Kidney (tissue), 14 donors: ENCODE measurements around the gene SCP2D1. TPM values are rescaled to one million over a fixed set of nuclear protein-coding genes. Genes with fewer than 3 reads are reported as not detected.

ENCODE experiments used
- DNase-seq, 5 donors: peaks; one replicate each; pipeline ENCODE4 v3.0.0-alpha.2; 2013 to 2020
- FAIRE-seq: peaks from 2 replicates; lab custom pipeline; 2012; peaks lifted over from hg19 to GRCh38; lab: Jason Lieb, UNC
- H3K27ac ChIP-seq, 2 donors: one replicate each; pipeline ENCODE4 v1.7.0; 2013; ENCODE audit warnings: low read depth in 2 of 2, low read length in 2 of 2, inconsistent platforms in 1 of 2
- H3K27me3 ChIP-seq: one replicate; pipeline ENCODE4 v1.7.1; 2013; ENCODE audit warnings: low read length, inconsistent platforms; ENCODE audit not compliant: control insufficient read depth, insufficient read depth
- H3K36me3 ChIP-seq, 3 donors: one replicate each; pipeline versions ENCODE4 v1.7.0 to v1.7.1; 2013; ENCODE audit warnings: low read length in 3 of 3, control low read depth in 1 of 3, inconsistent platforms in 1 of 3; ENCODE audit not compliant: insufficient read depth in 3 of 3, control insufficient read depth in 2 of 3
- H3K4me1 ChIP-seq, 3 donors: one replicate each; pipeline versions ENCODE4 v1.7.0 to v1.7.1; 2013; ENCODE audit warnings: low read length in 3 of 3, inconsistent platforms in 1 of 3, low read depth in 1 of 3; ENCODE audit not compliant: control insufficient read depth in 2 of 3, insufficient read depth in 2 of 3
- H3K4me3 ChIP-seq, 3 donors: one replicate each; pipeline versions ENCODE4 v1.7.0 to v1.8.1; 2013; ENCODE audit warnings: low read length in 3 of 3, control low read depth in 1 of 3, inconsistent platforms in 1 of 3
- H3K9ac ChIP-seq, 3 donors: one replicate each; pipeline versions ENCODE4 v1.7.0 to v1.7.1; 2013; ENCODE audit warnings: low read length in 3 of 3, control low read depth in 1 of 3, inconsistent platforms in 1 of 3
- H3K9me3 ChIP-seq, 3 donors: one replicate each; pipeline versions ENCODE4 v1.7.0 to v1.7.1; 2013; ENCODE audit warnings: low read length in 3 of 3, control low read depth in 1 of 3, inconsistent platforms in 1 of 3; ENCODE audit not compliant: control insufficient read depth in 2 of 3, insufficient read depth in 1 of 3
- CTCF ChIP-seq: IDR thresholded peaks from 3 replicates; pipeline ENCODE4 v1.5.1; 2012; ENCODE audit warnings: mild to moderate bottlenecking, moderate library complexity, borderline replicate concordance; ENCODE audit not compliant: insufficient read depth; ENCODE audit errors: extremely low read depth
- intact Hi-C: fragments of 100-400 bp; cut with DNase I; formaldehyde crosslinking; loops from one replicate; pipeline ENCODE4 v1.11.1; 2022
- polyA plus RNA-seq: library from polyadenylated mRNA; stranded (reverse); fragments of 350-450 nt; fragmentation: Illumina TruSeq; extraction: RNeasy Lipid Tissue Mini Kit (QIAGEN cat#74804); gene quantifications from one replicate; pipeline ENCODE4 v1.2.3, GENCODE V29; 2014; ENCODE audit warnings: low read depth, low replicate concordance; ENCODE audit not compliant: insufficient read depth
- total RNA-seq: library from RNA; stranded (reverse); fragmentation: NEBNext Ultra II Directional; extraction: Animal tissue kit (Norgen Biotek cat#: 25700); gene quantifications from one replicate; pipeline ENCODE4 v1.2.1, GENCODE V29; 2021
- donor health status: control.
- donor health status: control.
- donor health status: control.
- donor health status: control.
- donor health status: control.
- donor health status: DM: yes; HTN: yes; CAD: no.
- donor health status: Normal renal cell carcinoma (clear cell type).

Gene SCP2D1
- total and polyA plus RNA-seq, 2 donors from 2014 or later: not detected

GRCh38 chr20:18790787-18791186 lies 22.8 kb upstream of the SCP2D1 start:
- H3K9me3 ChIP-seq: no peaks in the 10 kb centered on the region
- H3K4me1 ChIP-seq: peaks cover 0 to 6% (median 0%) of the 10 kb centered on the region in 3 donors
- DNase-seq: no peak
- no peak for FAIRE-seq
- no peak overlapping the region for H3K4me3 ChIP-seq
- H3K27ac ChIP-seq: no peak overlapping the region
- H3K9ac ChIP-seq: no peak overlapping the region
- H3K27me3 ChIP-seq: no peaks in the 10 kb centered on the region
- intact Hi-C loops: no loop called here
- H3K36me3 ChIP-seq: no peaks in the 10 kb centered on the region
- TF ChIP-seq CTCF: no peak

- Histone ChIP-seq H3K4me3 (peak overlapping the region; percentile 82 to 93 (median 83)), H3K4me1 (peaks cover 0 to 6% (median 0%) of the 10 kb centered on the region in 3 donors), H3K9me3 (no peaks in the 10 kb centered on the region), H3K9ac (peak overlapping the region; percentile 75 to 91 (median 83)), H3K27me3 (no peaks in the 10 kb centered on the region), H3K36me3 (no peaks in the 10 kb centered on the region), H3K27ac (peak overlapping the region; percentile 74 to 88)
- intact Hi-C loops: no loop called here
- peak; percentile 10 for TF ChIP-seq CTCF
- FAIRE-seq (peak; percentile 41), DNase-seq (peak; percentile 91 to 98 (median 96))
Measured at GRCh38 chr20:18793625-18794427, 19.8 kb upstream of the SCP2D1 start.

GRCh38 chr20:18794428-18794787 lies 19.2 kb upstream of the SCP2D1 start:
- Histone ChIP-seq H3K4me1 (peaks cover 0 to 6% (median 0%) of the 10 kb centered on the region in 3 donors), H3K9ac (peak overlapping the region; percentile 75 to 91 (median 83)), H3K36me3 (no peaks in the 10 kb centered on the region), H3K27ac (peak overlapping the region; percentile 74 to 88), H3K4me3 (peak overlapping the region; percentile 82 to 93 (median 83)), H3K27me3 (no peaks in the 10 kb centered on the region), H3K9me3 (no peaks in the 10 kb centered on the region)
- DNase-seq (no peak), FAIRE-seq (no peak)
- intact Hi-C loops: no loop called here
- no peak for TF ChIP-seq CTCF
